GM19240 (cell line): ENCODE data around the gene SLC35D1.
"Not testable (repeated sequence)": the region's sequence is repeated elsewhere in the genome, so short reads cannot be mapped to it uniquely, and the experiment has no call there.

Experiments
- DNase-seq: peaks from one replicate; pipeline ENCODE4 v3.0.0; 2011; ENCODE audit warnings: low spot score; ENCODE audit not compliant: insufficient read length

The SLC35D1 gene

DNA sequence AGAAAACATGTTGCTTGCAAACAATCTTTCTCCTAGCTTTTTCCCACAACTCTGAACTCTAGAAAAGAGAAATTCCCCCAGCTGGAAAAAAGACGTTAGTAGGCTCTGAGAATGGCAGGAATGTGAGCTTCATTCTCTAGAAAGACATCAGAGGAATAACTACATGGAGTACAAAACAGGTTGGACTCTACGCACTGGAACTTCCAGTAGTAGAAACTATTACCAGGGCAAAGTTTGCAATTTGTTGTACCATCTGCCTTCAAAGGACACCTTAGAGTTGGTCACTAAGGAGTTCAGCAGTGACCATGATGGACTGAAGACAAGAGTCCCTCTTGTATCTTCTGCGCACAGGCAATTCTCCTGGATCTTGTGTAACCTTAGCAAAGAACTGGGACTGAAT lies 60.9 kb downstream of the SLC35D1 start:
- DNase-seq = no peak

DNA sequence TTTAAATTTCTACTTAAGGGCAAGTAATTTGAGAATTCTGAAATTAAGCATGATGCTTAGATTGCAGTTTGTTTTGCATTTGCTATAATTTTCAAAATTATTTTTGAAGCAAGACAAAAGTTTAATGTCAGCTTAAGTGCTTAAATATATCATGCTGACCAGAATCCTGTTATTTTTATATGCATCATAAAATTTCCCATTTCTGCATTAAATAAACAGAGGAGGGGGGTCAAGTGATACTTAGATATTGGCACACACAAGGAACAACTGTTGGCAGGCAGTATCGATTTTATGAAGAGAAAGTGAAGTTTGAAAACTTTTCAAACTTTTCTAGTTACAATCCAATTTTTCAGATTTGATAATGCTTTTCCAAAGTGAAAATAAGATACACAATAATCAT lies 68.1 kb downstream of the SLC35D1 start:
- DNase-seq = no peak

DNA sequence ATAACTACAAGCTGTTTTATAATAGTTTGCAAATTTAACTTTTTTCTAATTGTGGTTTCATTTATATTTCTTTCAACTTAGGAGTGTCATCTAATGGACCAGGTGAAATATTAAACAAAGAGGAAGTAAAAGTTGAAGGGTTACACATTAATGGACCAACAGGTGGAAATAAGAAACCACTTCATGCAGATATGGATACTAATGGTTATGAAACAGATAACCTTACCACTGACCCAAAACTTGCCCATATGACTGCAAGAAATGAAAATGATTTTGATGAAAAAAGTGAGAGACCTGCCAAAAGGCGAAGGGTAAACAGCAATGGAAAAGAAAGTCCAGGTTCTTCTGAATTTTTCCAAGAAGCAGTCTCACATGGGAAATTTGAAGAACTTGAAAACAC lies 69.5 kb downstream of the SLC35D1 start:
- DNase-seq = peak; percentile 8

- no peak for DNase-seq
Observed at GRCh38 chr1:66982561-66983260, 71.2 kb downstream of the SLC35D1 start.

DNA sequence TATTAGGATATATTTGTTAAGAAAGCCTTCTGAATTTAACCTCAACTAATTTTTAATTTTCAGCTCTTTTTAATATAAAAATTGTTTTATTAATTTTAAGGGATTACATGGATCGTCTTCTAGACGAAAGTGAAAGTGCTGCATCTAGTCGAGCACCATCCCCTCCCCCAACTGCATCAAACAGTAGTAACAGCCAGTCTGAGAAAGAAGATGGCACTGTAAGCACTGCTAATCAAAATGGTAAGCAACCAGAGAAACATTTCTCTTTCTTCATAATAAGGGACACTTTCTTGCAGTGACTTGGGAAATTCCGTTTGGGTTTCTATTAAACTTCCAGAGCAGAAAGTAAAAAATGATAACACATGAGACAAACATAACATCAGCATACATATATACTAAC lies 72.3 kb downstream of the SLC35D1 start:
- DNase-seq = no peak

GRCh38 chr1:66980745-66981367 lies 73.1 kb downstream of the SLC35D1 start:
- no peak for DNase-seq

DNA sequence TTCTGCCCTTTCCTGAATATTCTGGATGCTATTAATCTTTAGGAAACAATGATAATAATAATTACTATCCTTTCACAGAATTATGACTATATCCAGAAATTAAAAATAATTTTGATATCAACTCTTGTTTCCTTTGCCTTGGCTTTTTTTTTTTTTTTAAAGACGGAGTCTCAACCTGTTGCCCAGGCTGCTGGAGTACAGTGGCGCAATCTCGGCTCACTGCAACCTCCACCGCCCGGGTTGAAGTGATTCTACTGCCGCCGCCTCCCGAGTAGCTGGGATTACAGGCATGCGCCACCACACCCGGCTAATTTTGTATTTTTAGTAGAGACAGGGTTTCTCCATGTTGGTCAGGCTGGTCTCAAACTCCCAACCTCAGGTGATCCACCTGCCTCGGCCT lies 74.3 kb downstream of the SLC35D1 start:
- DNase-seq = not testable (repeated sequence)

GRCh38 chr1:66978201-66978600 lies 75.7 kb downstream of the SLC35D1 start:
- DNase-seq = no peak

DNA sequence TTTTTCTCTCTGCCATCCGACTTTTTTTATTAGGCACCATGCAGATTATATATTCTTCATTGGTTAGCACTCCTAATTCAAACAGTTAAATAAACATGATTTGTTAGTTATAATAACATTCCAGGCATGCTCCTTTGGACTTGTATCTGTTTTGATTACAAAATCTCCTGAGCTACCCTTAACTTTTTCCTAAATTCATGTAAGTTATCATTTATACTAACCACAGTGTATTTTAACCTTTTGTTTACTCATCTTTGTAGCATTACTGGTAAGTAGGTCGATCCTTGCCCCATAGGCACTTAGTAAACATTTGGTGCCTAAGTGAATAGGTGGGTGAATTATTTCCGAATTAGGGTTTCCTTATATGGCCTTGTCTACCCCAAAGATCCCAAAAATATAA lies 85.4 kb downstream of the SLC35D1 start:
- no peak for DNase-seq

GRCh38 chr1:66966188-66966873 lies 87.6 kb downstream of the SLC35D1 start:
- not testable (repeated sequence) for DNase-seq

- no peak for DNase-seq
Observed at GRCh38 chr1:66957938-66958337, 96.0 kb downstream of the SLC35D1 start.

GRCh38 chr1:66954208-66954607 lies 99.7 kb downstream of the SLC35D1 start:
- DNase-seq = no peak

- no peak for DNase-seq
Observed at GRCh38 chr1:66951513-66951912, 102.4 kb downstream of the SLC35D1 start.
